ENCODE data around the gene DNAJC4. TPM values are rescaled to one million over a fixed set of nuclear protein-coding genes. Genes with fewer than 3 reads are reported as not detected.

The DNAJC4 gene
- total and polyA plus RNA-seq, 2 of the 8 experiments (the other 6 are each of a cell fraction or from before 2014, with no cell fraction given): 14.6 to 31.0 TPM

DNA sequence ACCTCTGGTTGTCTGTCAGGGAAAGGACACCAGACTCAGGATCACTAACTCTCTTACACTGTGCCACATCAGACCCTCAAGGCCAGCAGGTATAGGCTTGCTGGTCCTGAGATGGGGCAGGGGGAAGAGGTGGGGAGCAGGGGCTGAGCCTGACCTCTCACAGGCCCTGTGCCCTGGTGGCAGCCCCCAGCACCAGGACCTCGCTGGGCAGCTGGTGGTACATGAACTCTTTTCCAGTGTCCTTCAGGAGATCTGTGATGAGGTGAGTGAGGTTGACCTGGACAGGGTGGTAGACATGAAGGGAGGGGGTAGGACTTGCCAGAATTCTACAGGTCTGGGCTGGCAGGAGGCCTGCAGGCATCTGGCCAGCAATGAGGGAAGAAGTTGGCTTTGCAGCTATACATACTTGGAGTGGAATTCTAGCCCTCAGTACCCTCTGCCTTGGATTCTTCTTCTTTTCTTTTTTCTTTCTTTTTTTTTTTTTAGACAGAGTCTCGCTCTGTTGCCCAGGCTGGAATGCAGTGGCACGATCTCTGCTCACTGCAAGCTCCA, 2.9 kb upstream of the DNAJC4 start:
- Histone ChIP-seq H3K18ac (ENCODE audit: extremely low read depth, low read length) (no peak overlapping the region), H3K23ac (ENCODE audit: insufficient read length) (no peak overlapping the region), H3K4me3 (ENCODE audit: extremely low read depth in 1 of 4, insufficient read depth in 2 of 4, low read depth in 3 of 4, low read length in 4 of 4) (no peak overlapping the region), H3K27ac (ENCODE audit: low read depth, low read length) (no peak overlapping the region), H3K4me2 (ENCODE audit: insufficient read depth in 1 of 2, low read depth in 2 of 2, low read length in 2 of 2) (peak overlapping the region; percentile 72 to 93; a peak in 3 of 4 replicates), H3K79me1 (ENCODE audit: low read depth, low read length) (no peaks in the 10 kb centered on the region; the same call in 1 of the 2 replicates), H2AK5ac (ENCODE audit: low read depth, low read length) (no peak overlapping the region), H4K8ac (ENCODE audit: extremely low read depth, insufficient read depth, low read length) (no peak overlapping the region), H2BK12ac (ENCODE audit: low read depth, low read length) (peak overlapping the region; percentile 55; the same call in 1 of the 2 replicates), H3K4ac (replicated peaks; ENCODE audit: insufficient read length, low read depth, low read length) (no peak overlapping the region), H4K91ac (replicated peaks; ENCODE audit: insufficient read length, low read length) (no peak overlapping the region), H2BK120ac (replicated peaks; ENCODE audit: low read depth, low read length) (no peak overlapping the region), H3K4me1 (replicated peaks in 1 of 4; ENCODE audit: control insufficient read depth in 3 of 4, insufficient read depth in 4 of 4, low read length in 3 of 4) (peaks cover 0 to 31% (median 17%) of the 10 kb centered on the region in 4 experiments; a peak in 6 of 7 replicates), H3K56ac (replicated peaks; ENCODE audit: insufficient read length, low read depth, low read length) (no peak overlapping the region), H2AFZ (ENCODE audit: low read length) (no peak overlapping the region), H3K9ac (replicated peaks in 1 of 4; ENCODE audit: extremely low read depth in 1 of 4, low read depth in 3 of 4, low read length in 3 of 4) (no peak overlapping the region), H2BK5ac (ENCODE audit: low read depth, low read length) (no peak overlapping the region), H3K9me3 (ENCODE audit: insufficient read depth in 2 of 2, low read depth in 1 of 2, low read length in 1 of 2) (no peaks in the 10 kb centered on the region), H3K79me2 (ENCODE audit: control insufficient read depth in 1 of 2, insufficient read depth in 2 of 2, low read length in 2 of 2) (no peaks in the 10 kb centered on the region), H3K14ac (ENCODE audit: insufficient read length) (no peak overlapping the region), H3K36me3 (ENCODE audit: control insufficient read depth in 2 of 4, insufficient read depth in 4 of 4, low read length in 3 of 4) (peaks cover 0 to 7% (median 1%) of the 10 kb centered on the region in 4 experiments; a peak in 2 of 8 replicates), H2BK15ac (ENCODE audit: low read length) (0 out of 2 replicates have a peak overlapping the region, but pooled peaks have one; percentile 61), H2BK20ac (ENCODE audit: low read length) (no peak overlapping the region), H3K27me3 (replicated peaks in 1 of 4; ENCODE audit: control insufficient read depth in 3 of 4, extremely low read depth in 1 of 4, insufficient read depth in 3 of 4, low read length in 3 of 4) (peaks cover 0 to 6% (median 3%) of the 10 kb centered on the region in 4 experiments; a peak in 4 of 7 replicates), H3K23me2 (ENCODE audit: low read depth, low read length) (peaks cover 16% of the 10 kb centered on the region), H4K5ac (ENCODE audit: insufficient read length, low read depth, low read length) (no peak overlapping the region), H4K20me1 (replicated peaks in 1 of 2; ENCODE audit: control insufficient read depth in 1 of 2, insufficient read depth in 2 of 2, low read length in 2 of 2) (peaks cover 0 to 7% of the 10 kb centered on the region in 2 experiments)
- TF ChIP-seq HDAC6 (IDR thresholded peaks at IDR 0.05; ENCODE audit: low read depth, low read length): no peak
- TF ChIP-seq, protein P1, sequence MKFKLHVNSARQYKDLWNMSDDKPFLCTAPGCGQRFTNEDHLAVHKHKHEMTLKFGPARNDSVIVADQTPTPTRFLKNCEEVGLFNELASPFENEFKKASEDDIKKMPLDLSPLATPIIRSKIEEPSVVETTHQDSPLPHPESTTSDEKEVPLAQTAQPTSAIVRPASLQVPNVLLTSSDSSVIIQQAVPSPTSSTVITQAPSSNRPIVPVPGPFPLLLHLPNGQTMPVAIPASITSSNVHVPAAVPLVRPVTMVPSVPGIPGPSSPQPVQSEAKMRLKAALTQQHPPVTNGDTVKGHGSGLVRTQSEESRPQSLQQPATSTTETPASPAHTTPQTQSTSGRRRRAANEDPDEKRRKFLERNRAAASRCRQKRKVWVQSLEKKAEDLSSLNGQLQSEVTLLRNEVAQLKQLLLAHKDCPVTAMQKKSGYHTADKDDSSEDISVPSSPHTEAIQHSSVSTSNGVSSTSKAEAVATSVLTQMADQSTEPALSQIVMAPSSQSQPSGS (IDR thresholded peaks at IDR 0.05; ENCODE audit: low read length): no peak
- no peak for TF ChIP-seq CTBP2 (IDR thresholded peaks at IDR 0.05; ENCODE audit: borderline replicate concordance, insufficient read depth, insufficient read length, low read length)
- TF ChIP-seq FOSL1 (IDR thresholded peaks at IDR 0.05; ENCODE audit: insufficient read depth, low read depth, low read length): no peak
- ChIA-PET CTCF (ENCODE audit: partially characterized antibody) (interaction anchor here (0.6 to 6.5 kb wide), 10 partner anchors 10 to 126 kb away, joined by 3 to 64 read pairs (median 4); partner anchors contain the start of genes FERMT3, FKBP2 and PLCB3), POLR2A (ENCODE audit: partially characterized antibody) (interaction anchor here (2.2 to 14.1 kb wide), 5 partner anchors 17 to 77 kb away, joined by 5 to 253 read pairs (median 48); partner anchors contain the start of genes FERMT3, FKBP2, PLCB3 and PPP1R14B)
- FAIRE-seq (no peak), DNase-seq (ENCODE audit: low read depth in 1 of 2, low spot score in 2 of 2) (no peak)
- WGBS, 2 experiments (ENCODE audit: extremely low coverage in 1 of 2, insufficient coverage in 1 of 2, insufficient read length in 1 of 2, insufficient replicate concordance in 2 of 2, low coverage in 1 of 2, low lambda C conversion rate in 2 of 2, missing lambda C conversion rate in 1 of 2): 100% methylated on average over 1 of the region's 3 CpGs; no CpG with 5 or more reads in 1 of the 2 experiments

Measured in H1 (cell line).